HAP-1 (cell line): ENCODE results near the gene CLIC4.
"Not testable (repeated sequence)": the region's sequence is repeated elsewhere in the genome, so short reads cannot be mapped to it uniquely, and the experiment has no call there.

ENCODE experiments used
- DNase-seq, 2 experiments: peaks; one replicate each; pipeline ENCODE4 v3.0.0-alpha.2; 2016 to 2020; ENCODE audit warnings: low spot score in 2 of 2
- H3K27me3 ChIP-seq: fragments of 250-450 bp; sonication (Bioruptor Pico); 2 replicates; pipeline ENCODE4 v1.5.1; 2020; ENCODE audit warnings: low read depth, mild to moderate bottlenecking, moderate library complexity
- H3K36me3 ChIP-seq: fragments of 250-450 bp; sonication (Bioruptor Pico); replicated peaks from 2 replicates; pipeline ENCODE4 v1.5.1; 2020; ENCODE audit warnings: mild to moderate bottlenecking
- H3K4me1 ChIP-seq: fragments of 250-450 bp; sonication (Bioruptor Pico); 2 replicates; pipeline ENCODE4 v1.5.1; 2020; ENCODE audit warnings: mild to moderate bottlenecking
- H3K4me3 ChIP-seq: fragments of 250-450 bp; sonication (Bioruptor Pico); 2 replicates; pipeline ENCODE4 v1.5.1; 2020; ENCODE audit warnings: mild to moderate bottlenecking, moderate library complexity
- H3K9me3 ChIP-seq: fragments of 250-450 bp; sonication (Bioruptor Pico); 2 replicates; pipeline ENCODE4 v1.5.1; 2020; ENCODE audit warnings: mild to moderate bottlenecking, moderate library complexity
- in situ Hi-C: fragments of 300-500 bp; cut with MboI; formaldehyde crosslinking; loops from 3 replicates; pipeline ENCODE4 v1.14.3; 2020; ENCODE audit warnings: low sequenced_read_pairs, inconsistent platforms, mixed read lengths

The CLIC4 gene

GRCh38 chr1:24744911-24745710, at the start of gene CLIC4:
Gene CLIC4, plus strand, starts transcription at chr1:24745447. Its CDS starts 107 bp downstream, at chr1:24745554.
- in situ Hi-C loops, result no loop called here
- Histone ChIP-seq H3K36me3 (peaks cover 9% of the 10 kb centered on the region), H3K9me3 (no peaks in the 10 kb centered on the region), H3K27me3 (no peaks in the 10 kb centered on the region), H3K4me1 (peaks cover 34% of the 10 kb centered on the region), H3K4me3 (peak within 1 kb of the TSS; percentile 90)
- peak; percentile 96 to 100 for DNase-seq

- H3K27me3 ChIP-seq, result no peaks in the 10 kb centered on the region
- no peaks in the 10 kb centered on the region for H3K36me3 ChIP-seq
- peaks cover 5% of the 10 kb centered on the region for H3K9me3 ChIP-seq
- H3K4me3 ChIP-seq, result no peak overlapping the region
- in situ Hi-C loops, result loop anchor here (25.0 kb wide), 1 partner anchor 516 kb away; no protein-coding TSS in a partner anchor
- no peaks in the 10 kb centered on the region for H3K4me1 ChIP-seq
- no peak for DNase-seq
Measured at GRCh38 chr1:24696041-24696755, 49.0 kb upstream of the CLIC4 start.

GRCh38 chr1:24696756-24697330, 48.4 kb upstream of the CLIC4 start:
- H3K27me3 ChIP-seq, result no peaks in the 10 kb centered on the region
- in situ Hi-C loops, result loop anchor here (25.0 kb wide), 1 partner anchor 515 kb away; no protein-coding TSS in a partner anchor
- H3K4me1 ChIP-seq, result no peaks in the 10 kb centered on the region
- H3K36me3 ChIP-seq, result no peaks in the 10 kb centered on the region
- peaks cover 5% of the 10 kb centered on the region for H3K9me3 ChIP-seq
- H3K4me3 ChIP-seq, result no peak overlapping the region
- DNase-seq, result no peak

- not testable (repeated sequence) for H3K36me3 ChIP-seq, H3K27me3 ChIP-seq, H3K9me3 ChIP-seq, H3K4me1 ChIP-seq, H3K4me3 ChIP-seq
- peak in 1 of 2 experiments; percentile 25 for DNase-seq
- in situ Hi-C loops, result loop anchor here (25.0 kb wide), 1 partner anchor 515 kb away; no protein-coding TSS in a partner anchor
Measured at GRCh38 chr1:24697453-24698001, 47.7 kb upstream of the CLIC4 start.

GRCh38 chr1:24698326-24698725, 46.9 kb upstream of the CLIC4 start:
- not testable (repeated sequence) for H3K9me3 ChIP-seq, H3K36me3 ChIP-seq, DNase-seq, H3K4me3 ChIP-seq, H3K4me1 ChIP-seq, H3K27me3 ChIP-seq
- in situ Hi-C loops, result loop anchor here (25.0 kb wide), 1 partner anchor 514 kb away; no protein-coding TSS in a partner anchor

GRCh38 chr1:24699628-24700027, 45.6 kb upstream of the CLIC4 start:
- no peaks in the 10 kb centered on the region for H3K36me3 ChIP-seq
- no peak for DNase-seq
- H3K4me3 ChIP-seq, result no peak overlapping the region
- in situ Hi-C loops, result loop anchor here (25.0 kb wide), 1 partner anchor 513 kb away; no protein-coding TSS in a partner anchor
- peaks cover 3% of the 10 kb centered on the region for H3K4me1 ChIP-seq
- H3K27me3 ChIP-seq, result no peaks in the 10 kb centered on the region
- peaks cover 5% of the 10 kb centered on the region for H3K9me3 ChIP-seq

- Histone ChIP-seq H3K36me3 (no peaks in the 10 kb centered on the region), H3K4me1 (peaks cover 13% of the 10 kb centered on the region), H3K9me3 (peaks cover under 1% of the 10 kb centered on the region), H3K27me3 (no peaks in the 10 kb centered on the region), H3K4me3 (no peak overlapping the region)
- DNase-seq, result no peak
- in situ Hi-C loops, result no loop called here
Measured at GRCh38 chr1:24702511-24703293, 42.5 kb upstream of the CLIC4 start.

GRCh38 chr1:24704411-24705259, 40.6 kb upstream of the CLIC4 start:
- no peak overlapping the region for H3K4me3 ChIP-seq
- in situ Hi-C loops, result no loop called here
- H3K4me1 ChIP-seq, result peaks cover 13% of the 10 kb centered on the region
- H3K9me3 ChIP-seq, result no peaks in the 10 kb centered on the region
- peak in 1 of 2 experiments; percentile 50 for DNase-seq
- no peaks in the 10 kb centered on the region for H3K36me3 ChIP-seq
- H3K27me3 ChIP-seq, result no peaks in the 10 kb centered on the region

- in situ Hi-C loops, result no loop called here
- Histone ChIP-seq H3K9me3 (no peaks in the 10 kb centered on the region), H3K36me3 (no peaks in the 10 kb centered on the region), H3K27me3 (no peaks in the 10 kb centered on the region), H3K4me3 (no peak overlapping the region), H3K4me1 (peaks cover 13% of the 10 kb centered on the region)
- DNase-seq, result peak; percentile 87 to 95
Measured at GRCh38 chr1:24705260-24706073, 39.8 kb upstream of the CLIC4 start.

GRCh38 chr1:24706074-24706389, 39.2 kb upstream of the CLIC4 start:
- H3K4me3 ChIP-seq, in situ Hi-C loops: not testable (repeated sequence)

GRCh38 chr1:24707687-24708086, 37.6 kb upstream of the CLIC4 start:
- DNase-seq, result no peak
- in situ Hi-C loops, result no loop called here
- H3K36me3 ChIP-seq, result no peaks in the 10 kb centered on the region
- H3K9me3 ChIP-seq, result no peaks in the 10 kb centered on the region
- no peak overlapping the region for H3K4me3 ChIP-seq
- no peaks in the 10 kb centered on the region for H3K27me3 ChIP-seq
- H3K4me1 ChIP-seq, result peaks cover 13% of the 10 kb centered on the region

More at GRCh38 chr1:24706074-24706389, 39.2 kb upstream of the CLIC4 start:
- not testable (repeated sequence) for H3K9me3 ChIP-seq, H3K36me3 ChIP-seq, DNase-seq, H3K27me3 ChIP-seq
- H3K4me1 ChIP-seq, result peaks cover 13% of the 10 kb centered on the region

- in situ Hi-C loops, result no loop called here
- H3K9me3 ChIP-seq, result no peaks in the 10 kb centered on the region
- H3K4me1 ChIP-seq, result peaks cover 13% of the 10 kb centered on the region
- no peak overlapping the region for H3K4me3 ChIP-seq
- H3K27me3 ChIP-seq, result no peaks in the 10 kb centered on the region
- DNase-seq, result no peak
- H3K36me3 ChIP-seq, result no peaks in the 10 kb centered on the region
Measured at GRCh38 chr1:24708938-24709337, 36.3 kb upstream of the CLIC4 start.
